Measurements from ENCODE around the gene CHST12.

DNA sequence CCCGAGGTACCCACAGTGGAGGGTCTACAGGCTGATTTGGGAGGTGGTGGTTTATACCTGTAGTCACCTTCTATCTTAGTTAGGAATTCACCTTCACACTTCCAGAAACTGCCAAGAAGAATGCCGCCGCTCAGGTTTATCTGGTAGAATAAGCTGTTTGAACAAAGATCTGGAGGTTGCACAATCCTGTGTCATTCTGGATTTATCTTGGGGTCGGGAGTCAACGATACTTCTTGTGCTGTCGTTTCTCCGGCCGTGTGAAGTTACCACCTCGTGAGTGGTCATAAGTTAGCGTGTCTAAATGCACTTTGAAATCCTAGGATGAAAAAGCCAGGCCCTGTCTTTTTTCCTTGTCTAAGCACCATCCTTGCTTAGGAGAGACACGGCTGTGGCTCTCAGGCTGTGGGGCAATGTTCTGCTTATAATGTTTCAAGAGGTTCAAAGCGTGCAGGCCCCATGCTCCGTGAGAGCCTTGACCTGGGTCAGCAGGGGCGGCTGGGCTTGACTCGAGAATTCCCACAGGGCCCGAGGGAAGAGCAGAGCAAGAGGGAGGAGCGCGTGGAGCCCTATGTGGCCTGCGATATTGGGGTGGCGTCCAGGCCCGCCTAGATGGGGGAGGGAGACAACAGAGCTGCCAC, 37.3 kb downstream of the CHST12 start:
- TF ChIP-seq CTCF (conservative IDR thresholded peaks at IDR 0.05; ENCODE audit: low read depth, low read length) (no peak), EZH2 (IDR thresholded peaks at IDR 0.05; ENCODE audit: low read length, unreplicated experiment) (no peak), EZH2phosphoT487 (IDR thresholded peaks at IDR 0.05; ENCODE audit: borderline replicate concordance, low read length) (no peak)
